Measurements from ENCODE around the gene S1PR2. TPM values are rescaled to one million over a fixed set of nuclear protein-coding genes. Genes with fewer than 3 reads are reported as not detected.

The S1PR2 gene
- total RNA-seq, 2 donors from 2014 or later: 11.5 to 11.6 TPM

DNA sequence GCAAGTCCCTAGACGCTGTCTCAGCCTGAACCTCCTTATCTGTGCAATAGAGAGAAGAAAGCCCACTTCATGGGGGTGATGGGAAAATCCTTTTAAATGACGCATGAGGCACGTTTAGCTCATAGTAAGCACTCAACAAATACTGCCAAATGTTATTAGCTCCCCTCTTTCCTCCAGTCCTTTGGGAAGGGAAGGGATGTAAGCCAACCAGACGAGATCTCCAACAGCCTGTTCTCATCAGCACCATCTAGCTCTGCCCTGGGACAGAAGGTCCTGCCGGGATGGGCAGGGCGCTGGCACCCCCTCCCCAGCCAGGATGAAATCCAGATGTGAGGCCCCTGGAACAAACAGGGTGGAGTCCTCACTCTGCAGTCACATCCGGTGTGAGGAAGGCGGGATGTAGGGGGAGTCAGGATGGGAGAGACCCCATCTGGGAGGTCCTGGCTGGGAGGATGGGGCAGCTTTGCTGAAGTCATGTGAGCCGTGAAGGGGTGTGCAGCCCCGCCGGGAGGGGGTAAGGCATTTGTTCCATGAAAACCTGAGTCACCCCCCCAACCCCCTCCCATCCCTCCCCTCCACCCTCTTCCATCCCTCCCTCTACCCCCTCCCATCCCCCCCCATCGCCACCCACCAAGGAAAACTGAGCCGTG lies 4.6 kb downstream of the S1PR2 start:
- Mint-ChIP-seq H3K36me3 (ENCODE audit: insufficient read depth in 2 of 2) (peaks cover 0 to 3% of the 10 kb centered on the region in 2 donors), H3K4me1 (ENCODE audit: low read depth) (peaks cover 21% of the 10 kb centered on the region), H3K27me3 (ENCODE audit: low read depth) (no peaks in the 10 kb centered on the region), H3K9me3 (no peaks in the 10 kb centered on the region), H3K27ac (no peak overlapping the region), H3K4me3 (no peak overlapping the region)
- no peak for DNase-seq
- ATAC-seq (replicated peaks in 1 of 2): no peak

DNA sequence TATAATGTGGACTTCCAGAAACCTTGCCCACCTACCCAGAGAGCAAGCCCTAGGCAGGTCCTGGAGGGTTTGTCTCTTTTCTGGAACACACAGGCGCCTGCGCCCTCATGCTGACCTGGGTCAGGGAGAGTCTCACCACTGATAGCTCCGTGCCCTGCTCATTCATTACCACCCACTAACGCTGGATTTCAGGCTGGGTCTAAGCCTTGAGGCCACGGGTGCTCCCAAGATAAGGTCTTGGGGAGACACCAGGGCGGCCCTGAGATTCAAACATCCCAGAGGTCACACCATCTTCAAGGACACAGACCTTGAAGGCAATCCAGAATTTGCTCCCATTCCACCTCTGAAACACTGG lies 5.1 kb downstream of the S1PR2 start:
- H3K36me3 Mint-ChIP-seq (ENCODE audit: insufficient read depth in 2 of 2): peaks cover 0 to 3% of the 10 kb centered on the region in 2 donors
- no peaks in the 10 kb centered on the region for H3K27me3 Mint-ChIP-seq (ENCODE audit: low read depth)
- no peaks in the 10 kb centered on the region for H3K9me3 Mint-ChIP-seq
- no peak for ATAC-seq (replicated peaks in 1 of 2)
- DNase-seq: no peak
- no peak overlapping the region for H3K27ac Mint-ChIP-seq
- H3K4me1 Mint-ChIP-seq (ENCODE audit: low read depth): peaks cover 21% of the 10 kb centered on the region
- H3K4me3 Mint-ChIP-seq: no peak overlapping the region

DNA sequence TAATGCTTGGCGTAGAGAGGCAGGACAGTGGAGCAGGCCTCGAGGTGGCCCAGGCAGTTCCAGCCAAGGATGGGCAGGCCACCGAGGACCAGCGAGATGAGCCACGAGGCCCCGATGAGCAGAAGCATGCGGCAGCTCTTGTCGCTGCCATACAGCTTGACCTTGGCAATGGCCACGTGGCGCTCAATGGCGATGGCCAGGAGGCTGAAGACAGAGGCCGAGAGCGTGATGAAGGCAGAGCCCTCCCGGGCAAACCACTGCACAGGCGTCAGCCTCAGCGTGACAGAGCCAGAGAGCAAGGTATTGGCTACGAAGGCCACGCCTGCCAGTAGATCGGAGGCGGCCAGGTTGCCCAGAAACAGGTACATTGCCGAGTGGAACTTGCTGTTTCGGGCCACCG lies 6.8 kb downstream of the S1PR2 start:
- no peaks in the 10 kb centered on the region for H3K9me3 Mint-ChIP-seq
- no peak for ATAC-seq (replicated peaks in 1 of 2)
- H3K27me3 Mint-ChIP-seq (ENCODE audit: low read depth): no peaks in the 10 kb centered on the region
- no peak overlapping the region for H3K4me3 Mint-ChIP-seq
- DNase-seq: no peak
- peaks cover 11% of the 10 kb centered on the region for H3K4me1 Mint-ChIP-seq (ENCODE audit: low read depth)
- peaks cover 0 to 3% of the 10 kb centered on the region in 2 donors for H3K36me3 Mint-ChIP-seq (ENCODE audit: insufficient read depth in 2 of 2)
- no peak overlapping the region for H3K27ac Mint-ChIP-seq

DNA sequence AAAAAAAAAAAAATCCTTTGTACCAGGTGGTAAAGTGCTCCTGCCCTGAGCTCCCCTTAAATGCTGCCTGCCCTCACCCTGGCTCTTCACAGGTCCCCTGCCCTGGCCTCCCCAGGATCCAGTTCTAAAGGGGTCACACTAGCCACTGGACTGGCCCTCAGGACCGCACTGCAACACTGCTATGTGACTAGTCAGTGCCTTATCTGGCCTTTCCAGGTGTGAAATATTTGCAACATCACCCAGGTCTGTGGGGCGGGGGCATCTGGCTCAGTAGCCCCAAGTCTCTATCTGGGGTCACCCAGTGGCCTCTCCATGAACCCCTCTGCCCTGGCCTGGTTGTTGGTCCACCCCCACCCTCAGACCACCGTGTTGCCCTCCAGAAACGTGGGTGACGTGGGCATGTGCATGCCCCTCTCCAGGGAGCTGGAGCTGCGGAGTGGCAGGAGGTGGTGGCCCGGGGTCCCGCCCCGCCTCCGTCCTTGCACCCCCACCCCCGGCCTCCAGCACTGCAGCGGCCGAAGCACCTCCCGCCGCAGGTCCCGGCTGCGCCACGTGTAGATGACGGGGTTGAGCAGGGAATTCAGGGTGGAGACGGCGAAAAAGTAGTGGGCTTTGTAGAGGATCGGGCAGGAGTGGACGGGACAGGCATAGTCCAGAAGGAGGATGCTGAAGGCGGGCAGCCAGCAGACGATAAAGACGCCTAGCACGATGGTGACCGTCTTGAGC lies 7.5 kb downstream of the S1PR2 start:
- DNase-seq (no peak), ATAC-seq (replicated peaks in 1 of 2) (no peak)
- H3K9me3 Mint-ChIP-seq: no peaks in the 10 kb centered on the region
- peaks cover 0 to 3% of the 10 kb centered on the region in 2 donors for H3K36me3 Mint-ChIP-seq (ENCODE audit: insufficient read depth in 2 of 2)
- H3K27ac Mint-ChIP-seq: no peak overlapping the region
- H3K4me1 Mint-ChIP-seq (ENCODE audit: low read depth): peaks cover 9% of the 10 kb centered on the region
- no peak overlapping the region for H3K4me3 Mint-ChIP-seq
- H3K27me3 Mint-ChIP-seq (ENCODE audit: low read depth): no peaks in the 10 kb centered on the region

GRCh38 chr19:10222201-10222890 lies 8.8 kb downstream of the S1PR2 start:
- Mint-ChIP-seq H3K27ac (no peak overlapping the region), H3K4me3 (no peak overlapping the region), H3K27me3 (ENCODE audit: low read depth) (no peaks in the 10 kb centered on the region)

DNA sequence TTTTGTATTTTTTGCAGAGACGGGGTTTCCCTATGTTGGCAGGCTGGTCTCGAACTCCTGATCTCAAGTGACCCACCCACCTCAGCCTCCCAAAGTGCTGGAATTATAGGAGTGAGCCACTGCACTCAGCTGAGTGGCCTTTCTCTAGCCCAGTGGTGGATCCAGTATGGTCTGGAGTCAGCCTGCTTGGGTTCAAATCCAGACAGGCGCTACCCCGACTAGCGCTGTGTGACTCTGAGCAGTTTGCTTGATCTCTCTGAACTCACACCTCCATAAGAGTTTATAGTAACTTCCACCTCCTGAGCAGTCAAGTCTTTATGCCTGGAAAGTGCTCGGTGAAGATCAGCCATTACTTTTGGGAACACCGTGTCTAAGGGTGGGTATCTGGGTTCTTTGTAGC lies 10.4 kb downstream of the S1PR2 start:
- ATAC-seq (replicated peaks in 1 of 2) (no peak), DNase-seq (no peak)
- no peaks in the 10 kb centered on the region for H3K27me3 Mint-ChIP-seq (ENCODE audit: low read depth)
- peaks cover 4% of the 10 kb centered on the region for H3K4me1 Mint-ChIP-seq (ENCODE audit: low read depth)
- H3K27ac Mint-ChIP-seq: no peak overlapping the region
- H3K9me3 Mint-ChIP-seq: no peaks in the 10 kb centered on the region
- peaks cover 0 to 3% of the 10 kb centered on the region in 2 donors for H3K36me3 Mint-ChIP-seq (ENCODE audit: insufficient read depth in 2 of 2)
- H3K4me3 Mint-ChIP-seq: no peak overlapping the region

More at GRCh38 chr19:10222201-10222890, 8.8 kb downstream of the S1PR2 start:
- ATAC-seq (replicated peaks in 1 of 2) (no peak), DNase-seq (no peak)
- Mint-ChIP-seq H3K36me3 (ENCODE audit: insufficient read depth in 2 of 2) (peaks cover 0 to 3% of the 10 kb centered on the region in 2 donors), H3K4me1 (ENCODE audit: low read depth) (peaks cover 4% of the 10 kb centered on the region), H3K9me3 (no peaks in the 10 kb centered on the region)

GRCh38 chr19:10219678-10220077 lies 11.5 kb downstream of the S1PR2 start:
- H3K4me3 Mint-ChIP-seq: no peak overlapping the region
- no peaks in the 10 kb centered on the region for H3K27me3 Mint-ChIP-seq (ENCODE audit: low read depth)
- no peak overlapping the region for H3K27ac Mint-ChIP-seq
- peaks cover 0 to 3% of the 10 kb centered on the region in 2 donors for H3K36me3 Mint-ChIP-seq (ENCODE audit: insufficient read depth in 2 of 2)
- ATAC-seq (replicated peaks in 1 of 2) (peak; percentile 62 to 64), DNase-seq (peak; percentile 17 to 31)
- peaks cover 4% of the 10 kb centered on the region for H3K4me1 Mint-ChIP-seq (ENCODE audit: low read depth)
- H3K9me3 Mint-ChIP-seq: no peaks in the 10 kb centered on the region

GRCh38 chr19:10217085-10217484 lies 14.0 kb downstream of the S1PR2 start:
- H3K4me1 Mint-ChIP-seq (ENCODE audit: low read depth): peaks cover 4% of the 10 kb centered on the region
- no peaks in the 10 kb centered on the region for H3K27me3 Mint-ChIP-seq (ENCODE audit: low read depth)

DNA sequence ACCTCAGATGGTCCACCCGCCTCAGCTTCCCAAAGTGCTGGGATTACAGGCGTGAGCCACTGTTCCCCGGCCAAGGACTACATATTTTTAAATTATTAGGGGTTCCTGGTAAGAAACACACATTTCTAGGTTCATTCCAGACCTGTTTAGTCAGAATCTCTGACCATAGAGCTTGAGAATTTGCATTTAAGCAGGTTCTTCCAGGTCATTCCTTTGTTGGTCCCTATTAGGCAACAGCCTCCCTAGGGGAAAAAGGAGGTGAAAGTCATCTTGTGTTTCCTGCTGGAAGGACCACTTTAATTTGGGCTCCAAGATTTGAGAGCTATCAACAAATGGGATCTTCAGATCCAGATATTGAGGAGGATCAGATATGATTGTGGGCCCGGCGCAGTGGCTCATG lies 16.3 kb downstream of the S1PR2 start:
- no peak overlapping the region for H3K4me3 Mint-ChIP-seq
- ATAC-seq (replicated peaks in 1 of 2) (no peak), DNase-seq (no peak)
- no peaks in the 10 kb centered on the region for H3K27me3 Mint-ChIP-seq (ENCODE audit: low read depth)
- H3K27ac Mint-ChIP-seq: no peak overlapping the region
- peaks cover 4% of the 10 kb centered on the region for H3K4me1 Mint-ChIP-seq (ENCODE audit: low read depth)
- no peaks in the 10 kb centered on the region for H3K9me3 Mint-ChIP-seq
- no peaks in the 10 kb centered on the region for H3K36me3 Mint-ChIP-seq (ENCODE audit: insufficient read depth in 2 of 2)

More at GRCh38 chr19:10217085-10217484, 14.0 kb downstream of the S1PR2 start:
- no peak for DNase-seq
- Mint-ChIP-seq H3K27ac (no peak overlapping the region), H3K36me3 (ENCODE audit: insufficient read depth in 2 of 2) (no peaks in the 10 kb centered on the region), H3K4me3 (no peak overlapping the region), H3K9me3 (no peaks in the 10 kb centered on the region)
- ATAC-seq (replicated peaks in 1 of 2): no peak

DNA sequence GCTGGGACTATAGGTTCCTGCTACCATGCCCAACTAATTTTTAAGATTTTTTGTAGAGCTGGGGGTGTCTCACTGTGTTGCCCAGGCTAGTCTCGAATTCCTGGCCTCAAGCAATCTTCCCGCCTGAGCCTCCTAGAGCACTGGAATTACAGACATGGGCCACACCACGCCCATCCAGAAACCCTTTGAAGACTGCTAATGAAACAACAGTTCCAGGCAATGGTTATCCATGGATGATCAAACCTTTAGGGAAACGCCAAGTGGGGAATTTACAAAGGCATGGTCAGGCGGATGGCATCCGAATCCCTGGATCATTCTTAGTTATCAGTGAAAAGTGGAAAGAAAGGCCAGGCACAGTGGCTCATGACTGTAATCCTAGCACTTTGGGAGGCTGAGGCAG lies 19.4 kb downstream of the S1PR2 start:
- Mint-ChIP-seq H3K36me3 (ENCODE audit: insufficient read depth in 2 of 2) (no peaks in the 10 kb centered on the region), H3K4me3 (no peak overlapping the region), H3K9me3 (peaks cover 3 to 4% of the 10 kb centered on the region in 2 donors), H3K27me3 (ENCODE audit: low read depth) (no peaks in the 10 kb centered on the region), H3K4me1 (ENCODE audit: low read depth) (no peaks in the 10 kb centered on the region), H3K27ac (no peak overlapping the region)
- no peak for DNase-seq
- no peak for ATAC-seq (replicated peaks in 1 of 2)

GRCh38 chr19:10211061-10211460 lies 20.1 kb downstream of the S1PR2 start:
- Mint-ChIP-seq H3K9me3 (peaks cover 3 to 4% of the 10 kb centered on the region in 2 donors), H3K27ac (no peak overlapping the region), H3K4me1 (ENCODE audit: low read depth) (no peaks in the 10 kb centered on the region), H3K4me3 (no peak overlapping the region), H3K36me3 (ENCODE audit: insufficient read depth in 2 of 2) (no peaks in the 10 kb centered on the region), H3K27me3 (ENCODE audit: low read depth) (no peaks in the 10 kb centered on the region)
- no peak for DNase-seq
- ATAC-seq (replicated peaks in 1 of 2): no peak

DNA sequence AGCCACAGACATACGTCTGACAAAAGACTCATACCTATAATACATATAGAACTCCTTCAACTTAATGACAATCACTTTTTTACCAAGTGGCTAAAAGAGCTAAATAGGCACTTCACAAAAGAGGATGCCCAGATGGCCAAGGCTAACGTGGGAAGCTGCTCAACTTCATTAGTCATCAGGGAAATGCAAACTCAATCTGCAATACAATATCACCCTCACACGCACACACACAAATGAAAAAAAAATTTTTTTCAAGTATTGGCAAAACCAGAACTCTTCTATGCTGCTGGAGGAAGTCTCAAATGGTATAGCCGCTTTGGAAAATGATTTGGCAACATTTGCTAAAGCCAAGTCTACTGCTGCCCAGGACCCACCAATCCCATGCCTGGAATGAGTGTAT lies 21.8 kb downstream of the S1PR2 start:
- H3K4me3 Mint-ChIP-seq: no peak overlapping the region
- peaks cover 3 to 4% of the 10 kb centered on the region in 2 donors for H3K9me3 Mint-ChIP-seq
- no peak overlapping the region for H3K27ac Mint-ChIP-seq
- DNase-seq (no peak), ATAC-seq (replicated peaks in 1 of 2) (no peak)
- no peaks in the 10 kb centered on the region for H3K4me1 Mint-ChIP-seq (ENCODE audit: low read depth)
- H3K36me3 Mint-ChIP-seq (ENCODE audit: insufficient read depth in 2 of 2): no peaks in the 10 kb centered on the region
- no peaks in the 10 kb centered on the region for H3K27me3 Mint-ChIP-seq (ENCODE audit: low read depth)

DNA sequence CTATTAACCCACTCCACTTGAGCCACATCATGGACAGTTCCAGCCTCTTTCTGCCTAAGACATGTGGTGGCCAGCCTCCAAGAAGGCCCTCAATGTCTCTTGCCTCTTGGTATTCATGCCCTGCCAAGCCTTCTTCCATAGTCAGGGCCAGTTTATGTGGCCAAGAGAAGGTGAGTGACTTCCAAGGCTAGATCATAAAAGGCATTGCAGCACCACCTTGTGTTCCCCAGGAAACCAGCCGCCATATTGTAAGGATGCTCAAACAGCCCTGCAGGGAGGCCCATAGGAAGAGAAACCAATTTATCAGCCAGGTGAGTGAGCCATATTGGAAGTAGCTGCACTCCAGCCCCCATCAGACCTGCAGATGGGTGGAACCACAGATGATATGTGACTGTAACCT lies 24.1 kb downstream of the S1PR2 start:
- H3K9me3 Mint-ChIP-seq: peaks cover 3 to 4% of the 10 kb centered on the region in 2 donors
- H3K4me1 Mint-ChIP-seq (ENCODE audit: low read depth): no peaks in the 10 kb centered on the region
- H3K27ac Mint-ChIP-seq: no peak overlapping the region
- no peak overlapping the region for H3K4me3 Mint-ChIP-seq
- DNase-seq (no peak), ATAC-seq (replicated peaks in 1 of 2) (no peak)
- no peaks in the 10 kb centered on the region for H3K27me3 Mint-ChIP-seq (ENCODE audit: low read depth)
- no peaks in the 10 kb centered on the region for H3K36me3 Mint-ChIP-seq (ENCODE audit: insufficient read depth in 2 of 2)

Measured in activated T-cell treated with anti-CD3 and anti-CD28 coated beads, Interleukin-2, amount 50 U/mL, for 72 hours (primary cell).